Lower lobe of right lung (tissue), 2 donors: ENCODE measurements around the gene PCDHGC3. TPM values are rescaled to one million over a fixed set of nuclear protein-coding genes. Genes with fewer than 3 reads are reported as not detected.

ENCODE experiments used
- ATAC-seq, 2 donors: fragments of 200-7000 bp; cut with Tn5 transposase; one replicate each; pipeline ENCODE4 v1.9.1; 2020 to 2022; ENCODE audit warnings: mild to moderate bottlenecking in 2 of 2, moderate library complexity in 2 of 2
- DNase-seq: peaks from one replicate; pipeline ENCODE4 v3.0.0-alpha.2; 2020
- H3K27ac ChIP-seq: fragments of 200-600 bp; one replicate; pipeline ENCODE4 v1.8.0; 2022
- H3K27me3 ChIP-seq: fragments of 200-600 bp; one replicate; pipeline ENCODE4 v1.8.0; 2022; ENCODE audit warnings: low read depth
- H3K36me3 ChIP-seq: fragments of 200-600 bp; one replicate; pipeline ENCODE4 v1.8.0; 2022; ENCODE audit warnings: mild to moderate bottlenecking
- H3K4me1 ChIP-seq: fragments of 200-600 bp; one replicate; pipeline ENCODE4 v1.8.0; 2022
- H3K4me3 ChIP-seq: fragments of 200-600 bp; one replicate; pipeline ENCODE4 v1.8.0; 2022; ENCODE audit warnings: mild to moderate bottlenecking
- H3K9me3 ChIP-seq: fragments of 200-600 bp; one replicate; pipeline ENCODE4 v1.8.0; 2022
- intact Hi-C: fragments of 100-400 bp; cut with DNase I; formaldehyde crosslinking; loops from one replicate; pipeline ENCODE4 v1.11.0; 2022
- total RNA-seq: library from RNA; stranded (reverse); fragmentation: NEBNext Ultra II Directional; extraction: Animal tissue kit (Norgen Biotek cat#: 25700); gene quantifications from one replicate; pipeline ENCODE4 v1.2.1, GENCODE V29; 2021
- TF ChIP-seq, protein P1 (sequence below): fragments of 200-600 bp; IDR thresholded peaks from one replicate; pipeline ENCODE4 v1.8.0; 2022; ENCODE audit warnings: antibody characterized with exemption, mild to moderate bottlenecking
- donor health status: DM: no; HTN: yes; CAD: no; lungs with severe emphysema.

The PCDHGC3 gene
- total RNA-seq, 1 donor from 2014 or later = 82.4 TPM

DNA sequence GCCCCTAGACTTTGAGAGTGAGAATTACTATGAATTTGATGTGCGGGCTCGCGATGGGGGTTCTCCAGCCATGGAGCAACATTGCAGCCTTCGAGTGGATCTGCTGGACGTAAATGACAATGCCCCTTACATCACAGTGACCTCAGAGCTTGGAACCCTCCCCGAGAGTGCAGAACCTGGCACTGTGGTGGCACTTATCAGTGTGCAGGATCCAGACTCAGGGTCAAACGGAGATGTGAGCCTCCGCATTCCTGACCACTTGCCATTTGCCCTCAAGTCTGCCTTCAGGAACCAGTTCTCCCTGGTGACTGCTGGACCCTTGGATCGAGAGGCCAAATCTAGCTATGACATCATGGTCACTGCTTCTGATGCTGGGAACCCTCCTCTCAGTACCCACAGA lies 10.3 kb downstream of the PCDHGC3 start:
- intact Hi-C loops = no loop called here
- peaks cover 20% of the 10 kb centered on the region for H3K27me3 ChIP-seq
- H3K4me3 ChIP-seq = no peak overlapping the region
- ATAC-seq = no peak
- TF ChIP-seq, protein P1, sequence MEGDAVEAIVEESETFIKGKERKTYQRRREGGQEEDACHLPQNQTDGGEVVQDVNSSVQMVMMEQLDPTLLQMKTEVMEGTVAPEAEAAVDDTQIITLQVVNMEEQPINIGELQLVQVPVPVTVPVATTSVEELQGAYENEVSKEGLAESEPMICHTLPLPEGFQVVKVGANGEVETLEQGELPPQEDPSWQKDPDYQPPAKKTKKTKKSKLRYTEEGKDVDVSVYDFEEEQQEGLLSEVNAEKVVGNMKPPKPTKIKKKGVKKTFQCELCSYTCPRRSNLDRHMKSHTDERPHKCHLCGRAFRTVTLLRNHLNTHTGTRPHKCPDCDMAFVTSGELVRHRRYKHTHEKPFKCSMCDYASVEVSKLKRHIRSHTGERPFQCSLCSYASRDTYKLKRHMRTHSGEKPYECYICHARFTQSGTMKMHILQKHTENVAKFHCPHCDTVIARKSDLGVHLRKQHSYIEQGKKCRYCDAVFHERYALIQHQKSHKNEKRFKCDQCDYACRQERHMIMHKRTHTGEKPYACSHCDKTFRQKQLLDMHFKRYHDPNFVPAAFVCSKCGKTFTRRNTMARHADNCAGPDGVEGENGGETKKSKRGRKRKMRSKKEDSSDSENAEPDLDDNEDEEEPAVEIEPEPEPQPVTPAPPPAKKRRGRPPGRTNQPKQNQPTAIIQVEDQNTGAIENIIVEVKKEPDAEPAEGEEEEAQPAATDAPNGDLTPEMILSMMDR = no peak
- peaks cover 12% of the 10 kb centered on the region for H3K4me1 ChIP-seq
- H3K27ac ChIP-seq = no peak overlapping the region
- peaks cover 9% of the 10 kb centered on the region for H3K36me3 ChIP-seq
- no peaks in the 10 kb centered on the region for H3K9me3 ChIP-seq
- DNase-seq = no peak

- no peak for DNase-seq
- H3K27me3 ChIP-seq = peaks cover 30% of the 10 kb centered on the region
- H3K4me3 ChIP-seq = no peak overlapping the region
Measured at GRCh38 chr5:141487131-141487530, 11.4 kb downstream of the PCDHGC3 start.

DNA sequence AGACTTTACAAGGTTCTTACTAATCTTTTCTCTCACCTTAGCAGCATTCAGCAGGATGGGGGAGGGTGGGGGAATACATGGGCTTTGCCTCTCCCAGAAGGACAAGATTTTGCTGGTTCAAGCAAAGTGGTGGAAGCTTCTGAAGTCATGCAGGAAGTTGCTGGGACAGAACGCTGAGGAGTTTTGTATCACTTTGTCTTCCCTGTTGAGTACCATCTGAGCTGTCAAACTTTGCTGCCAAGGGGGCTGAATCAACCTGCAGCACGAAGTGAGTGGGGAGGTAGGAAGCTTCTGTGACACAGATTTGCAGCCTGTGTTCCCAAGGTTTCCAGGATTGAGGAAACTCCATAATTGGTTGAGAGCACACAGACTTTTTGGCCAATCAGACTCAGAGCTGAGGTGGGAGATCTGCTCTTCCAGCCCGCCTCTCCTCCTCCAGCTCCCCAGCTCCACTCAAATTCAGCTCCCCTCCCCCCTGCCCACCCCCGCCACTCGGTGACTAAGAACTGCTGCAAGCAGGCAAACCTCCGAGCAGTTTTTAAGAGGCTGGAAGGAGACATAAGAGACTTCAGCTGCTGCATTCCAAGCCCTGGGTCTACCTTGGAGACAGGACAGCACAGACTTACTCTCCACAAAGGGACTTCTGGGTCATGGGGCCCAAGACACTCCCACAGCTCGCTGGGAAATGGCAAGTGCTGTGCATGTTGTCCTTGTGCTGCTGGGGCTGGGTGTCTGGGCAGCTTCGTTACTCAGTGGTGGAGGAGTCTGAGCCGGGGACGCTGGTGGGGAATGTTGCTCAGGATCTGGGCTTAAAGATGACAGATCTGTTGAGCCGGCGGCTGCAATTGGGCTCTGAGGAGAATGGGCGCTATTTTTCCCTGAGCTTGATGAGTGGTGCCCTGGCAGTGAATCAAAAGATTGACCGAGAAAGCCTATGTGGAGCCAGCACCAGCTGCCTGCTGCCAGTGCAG lies 13.1 kb downstream of the PCDHGC3 start, which contains the start of gene PCDHGC5:
Gene PCDHGC5 (plus strand): TSS at position 491 of the 971 bp plus-strand sequence. CDS start 160 bp downstream, at position 651.
- TF ChIP-seq, protein P1 = no peak
- Histone ChIP-seq H3K4me1 (peaks cover 25% of the 10 kb centered on the region), H3K27me3 (peaks cover 36% of the 10 kb centered on the region), H3K27ac (no peak within 1 kb of the TSS), H3K36me3 (peaks cover 15% of the 10 kb centered on the region), H3K9me3 (no peaks in the 10 kb centered on the region), H3K4me3 (no peak within 1 kb of the TSS)
- ATAC-seq (no peak), DNase-seq (no peak)
- intact Hi-C loops = no loop called here

More at GRCh38 chr5:141487131-141487530, 11.4 kb downstream of the PCDHGC3 start:
- ATAC-seq = no peak
- Histone ChIP-seq H3K4me1 (peaks cover 16% of the 10 kb centered on the region), H3K27ac (no peak overlapping the region), H3K36me3 (peaks cover 15% of the 10 kb centered on the region), H3K9me3 (no peaks in the 10 kb centered on the region)
- TF ChIP-seq, protein P1 = no peak
- intact Hi-C loops = no loop called here

GRCh38 chr5:141489841-141490240 lies 14.1 kb downstream of the PCDHGC3 start:
- peaks cover 17% of the 10 kb centered on the region for H3K36me3 ChIP-seq
- DNase-seq (no peak), ATAC-seq (no peak)
- TF ChIP-seq, protein P1 = no peak
- peaks cover 35% of the 10 kb centered on the region for H3K27me3 ChIP-seq
- peaks cover 24% of the 10 kb centered on the region for H3K4me1 ChIP-seq
- H3K9me3 ChIP-seq = no peaks in the 10 kb centered on the region
- intact Hi-C loops = no loop called here
- H3K27ac ChIP-seq = no peak overlapping the region
- no peak overlapping the region for H3K4me3 ChIP-seq

- TF ChIP-seq, protein P1 = no peak
- intact Hi-C loops = no loop called here
- Histone ChIP-seq H3K36me3 (peaks cover 21% of the 10 kb centered on the region), H3K4me3 (no peak overlapping the region), H3K27ac (no peak overlapping the region), H3K9me3 (no peaks in the 10 kb centered on the region), H3K4me1 (peaks cover 20% of the 10 kb centered on the region), H3K27me3 (peaks cover 31% of the 10 kb centered on the region)
- DNase-seq = no peak
- no peak for ATAC-seq
Measured at GRCh38 chr5:141490271-141490670, 14.5 kb downstream of the PCDHGC3 start.
